Upper lobe of left lung (tissue), 4 donors: ENCODE results near the gene AMACR.

Source experiments
- EP300 ChIP-seq, 4 donors: sonication (generic); formaldehyde crosslinking; IDR thresholded peaks; one replicate each; pipeline ENCODE4 v1.5.1; 2017; ENCODE audit warnings: antibody characterized with exemption in 4 of 4, control low read depth in 2 of 4
- POLR2A ChIP-seq, 4 donors: fragments of 450-650 bp; IDR thresholded peaks; one replicate each; pipeline ENCODE4 v1.5.1; 2016 to 2017; ENCODE audit warnings: antibody characterized with exemption in 4 of 4, mild to moderate bottlenecking in 2 of 4
- POLR2AphosphoS5 ChIP-seq, 2 donors: sonication (generic); formaldehyde crosslinking; IDR thresholded peaks; one replicate each; pipeline ENCODE4 v1.5.1; 2017; ENCODE audit warnings: antibody characterized with exemption in 2 of 2
- TF ChIP-seq, protein P1 (sequence below), 6 experiments: fragments of 450-650 bp in 4 of 6; fragments of 200-600 bp in 2 of 6; sonication (generic) in 2 of 6; IDR thresholded peaks; one replicate each; pipeline ENCODE4 v1.5.1; 2016 to 2019; ENCODE audit warnings: antibody characterized with exemption in 6 of 6

DNA sequence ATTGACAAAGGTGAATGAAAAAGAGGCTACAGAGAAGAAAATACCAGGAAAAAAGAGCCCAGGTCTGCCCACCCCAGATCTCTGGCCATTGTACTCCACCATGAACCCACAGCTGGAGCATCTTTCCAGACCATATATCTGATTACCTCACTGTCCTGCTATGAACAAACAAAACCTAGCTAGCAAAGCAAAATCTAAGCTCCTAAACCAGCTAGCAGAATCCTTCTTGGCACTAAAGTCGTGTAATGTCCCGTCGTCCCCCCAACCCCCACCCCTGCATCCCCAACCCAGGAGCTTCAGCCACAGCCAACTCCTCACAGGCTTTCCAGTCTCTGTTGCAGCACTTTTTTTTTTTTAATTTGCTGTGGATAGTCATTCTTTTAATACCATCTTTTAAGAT, 32.6 kb upstream of the AMACR start:
- TF ChIP-seq, protein P1, sequence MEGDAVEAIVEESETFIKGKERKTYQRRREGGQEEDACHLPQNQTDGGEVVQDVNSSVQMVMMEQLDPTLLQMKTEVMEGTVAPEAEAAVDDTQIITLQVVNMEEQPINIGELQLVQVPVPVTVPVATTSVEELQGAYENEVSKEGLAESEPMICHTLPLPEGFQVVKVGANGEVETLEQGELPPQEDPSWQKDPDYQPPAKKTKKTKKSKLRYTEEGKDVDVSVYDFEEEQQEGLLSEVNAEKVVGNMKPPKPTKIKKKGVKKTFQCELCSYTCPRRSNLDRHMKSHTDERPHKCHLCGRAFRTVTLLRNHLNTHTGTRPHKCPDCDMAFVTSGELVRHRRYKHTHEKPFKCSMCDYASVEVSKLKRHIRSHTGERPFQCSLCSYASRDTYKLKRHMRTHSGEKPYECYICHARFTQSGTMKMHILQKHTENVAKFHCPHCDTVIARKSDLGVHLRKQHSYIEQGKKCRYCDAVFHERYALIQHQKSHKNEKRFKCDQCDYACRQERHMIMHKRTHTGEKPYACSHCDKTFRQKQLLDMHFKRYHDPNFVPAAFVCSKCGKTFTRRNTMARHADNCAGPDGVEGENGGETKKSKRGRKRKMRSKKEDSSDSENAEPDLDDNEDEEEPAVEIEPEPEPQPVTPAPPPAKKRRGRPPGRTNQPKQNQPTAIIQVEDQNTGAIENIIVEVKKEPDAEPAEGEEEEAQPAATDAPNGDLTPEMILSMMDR (IDR thresholded peaks at IDR 0.05): no peak
- TF ChIP-seq POLR2A (IDR thresholded peaks at IDR 0.05) (no peak), POLR2AphosphoS5 (IDR thresholded peaks at IDR 0.05) (no peak), EP300 (IDR thresholded peaks at IDR 0.05) (no peak)
